ENCODE data around the gene C14orf180.
"Not testable (repeated sequence)": the region's sequence is repeated elsewhere in the genome, so short reads cannot be mapped to it uniquely, and the experiment has no call there.

The C14orf180 gene

GRCh38 chr14:104634138-104634760 lies 54.7 kb downstream of the C14orf180 start:
- Mint-ChIP-seq H3K27ac (no peak overlapping the region), H3K4me1 (no peaks in the 10 kb centered on the region), H3K27me3 (no peaks in the 10 kb centered on the region), H3K9me3 (no peaks in the 10 kb centered on the region), H3K4me3 (no peak overlapping the region), H3K36me3 (no peaks in the 10 kb centered on the region)

GRCh38 chr14:104634886-104635570 lies 55.5 kb downstream of the C14orf180 start:
- no peaks in the 10 kb centered on the region for H3K4me1 Mint-ChIP-seq
- H3K27ac Mint-ChIP-seq: no peak overlapping the region
- H3K4me3 Mint-ChIP-seq: no peak overlapping the region
- H3K27me3 Mint-ChIP-seq: no peaks in the 10 kb centered on the region
- H3K36me3 Mint-ChIP-seq: no peaks in the 10 kb centered on the region
- H3K9me3 Mint-ChIP-seq: no peaks in the 10 kb centered on the region

- H3K4me1 Mint-ChIP-seq: no peaks in the 10 kb centered on the region
- no peak overlapping the region for H3K27ac Mint-ChIP-seq
- no peaks in the 10 kb centered on the region for H3K9me3 Mint-ChIP-seq
- no peaks in the 10 kb centered on the region for H3K36me3 Mint-ChIP-seq
- H3K27me3 Mint-ChIP-seq: no peaks in the 10 kb centered on the region
- H3K4me3 Mint-ChIP-seq: no peak overlapping the region
These were observed 56.2 kb downstream of the C14orf180 start for GRCh38 chr14:104635717-104636116.

- H3K27ac Mint-ChIP-seq: no peak overlapping the region
- H3K27me3 Mint-ChIP-seq: no peaks in the 10 kb centered on the region
- H3K4me1 Mint-ChIP-seq: no peaks in the 10 kb centered on the region
- H3K4me3 Mint-ChIP-seq: no peak overlapping the region
- no peaks in the 10 kb centered on the region for H3K36me3 Mint-ChIP-seq
- H3K9me3 Mint-ChIP-seq: no peaks in the 10 kb centered on the region
These were observed 56.6 kb downstream of the C14orf180 start for GRCh38 chr14:104636131-104636530.

GRCh38 chr14:104636846-104637545 lies 57.4 kb downstream of the C14orf180 start:
- not testable (repeated sequence) for H3K27ac Mint-ChIP-seq, H3K9me3 Mint-ChIP-seq, H3K4me1 Mint-ChIP-seq, H3K36me3 Mint-ChIP-seq, H3K4me3 Mint-ChIP-seq, H3K27me3 Mint-ChIP-seq

GRCh38 chr14:104637546-104638003 lies 58.0 kb downstream of the C14orf180 start:
- Mint-ChIP-seq H3K4me1 (no peaks in the 10 kb centered on the region), H3K27me3 (no peaks in the 10 kb centered on the region), H3K27ac (no peak overlapping the region), H3K36me3 (no peaks in the 10 kb centered on the region), H3K9me3 (no peaks in the 10 kb centered on the region), H3K4me3 (no peak overlapping the region)

- no peaks in the 10 kb centered on the region for H3K36me3 Mint-ChIP-seq
These were observed 58.6 kb downstream of the C14orf180 start for GRCh38 chr14:104638190-104638589.

GRCh38 chr14:104638927-104639450 lies 59.4 kb downstream of the C14orf180 start:
- Mint-ChIP-seq H3K27me3 (no peaks in the 10 kb centered on the region), H3K9me3 (no peaks in the 10 kb centered on the region), H3K27ac (no peak overlapping the region), H3K36me3 (no peaks in the 10 kb centered on the region), H3K4me3 (no peak overlapping the region), H3K4me1 (no peaks in the 10 kb centered on the region)

More at GRCh38 chr14:104638190-104638589, 58.6 kb downstream of the C14orf180 start:
- H3K27me3 Mint-ChIP-seq: no peaks in the 10 kb centered on the region
- H3K27ac Mint-ChIP-seq: no peak overlapping the region
- no peaks in the 10 kb centered on the region for H3K4me1 Mint-ChIP-seq
- H3K9me3 Mint-ChIP-seq: no peaks in the 10 kb centered on the region
- H3K4me3 Mint-ChIP-seq: no peak overlapping the region

GRCh38 chr14:104639471-104639870 lies 59.9 kb downstream of the C14orf180 start:
- no peaks in the 10 kb centered on the region for H3K9me3 Mint-ChIP-seq

More at GRCh38 chr14:104639471-104639870, 59.9 kb downstream of the C14orf180 start:
- H3K4me1 Mint-ChIP-seq: no peaks in the 10 kb centered on the region
- H3K4me3 Mint-ChIP-seq: no peak overlapping the region
- no peaks in the 10 kb centered on the region for H3K27me3 Mint-ChIP-seq
- H3K36me3 Mint-ChIP-seq: no peaks in the 10 kb centered on the region
- H3K27ac Mint-ChIP-seq: no peak overlapping the region
